Osteocyte (in vitro differentiated cells): ENCODE results near the gene SLC27A1. TPM values are rescaled to one million over a fixed set of nuclear protein-coding genes. Genes with fewer than 3 reads are reported as not detected.

Experiments used
- DNase-seq: peaks from one replicate; pipeline ENCODE4 v3.0.0; 2021; ENCODE audit warnings: mixed read lengths; ENCODE audit not compliant: unreplicated experiment; ENCODE audit errors: extremely low spot score
- H3K27ac Mint-ChIP-seq: one replicate; pipeline ENCODE4 v1.8.0; 2021; ENCODE audit warnings: mild to moderate bottlenecking, mixed read lengths; ENCODE audit not compliant: unreplicated experiment
- H3K27me3 Mint-ChIP-seq: one replicate; pipeline ENCODE4 v1.8.0; 2021; ENCODE audit warnings: mixed read lengths; ENCODE audit not compliant: unreplicated experiment
- H3K36me3 Mint-ChIP-seq: one replicate; pipeline ENCODE4 v1.8.0; 2021; ENCODE audit warnings: mixed read lengths; ENCODE audit not compliant: unreplicated experiment
- H3K4me1 Mint-ChIP-seq: one replicate; pipeline ENCODE4 v1.8.0; 2021; ENCODE audit warnings: mixed read lengths; ENCODE audit not compliant: unreplicated experiment
- H3K4me3 Mint-ChIP-seq: one replicate; pipeline ENCODE4 v1.8.0; 2021; ENCODE audit warnings: mild to moderate bottlenecking, moderate library complexity, mixed read lengths; ENCODE audit not compliant: unreplicated experiment
- H3K9me3 Mint-ChIP-seq: one replicate; pipeline ENCODE4 v1.8.0; 2021; ENCODE audit warnings: mixed read lengths; ENCODE audit not compliant: unreplicated experiment
- CTCF ChIP-seq: fragments of 200-600 bp; sonication (generic); IDR thresholded peaks from 2 replicates; pipeline ENCODE4 v1.5.0; 2021; ENCODE audit warnings: antibody characterized with exemption, mild to moderate bottlenecking, moderate library complexity
- total RNA-seq: library from RNA; stranded (reverse); gene quantifications from 2 replicates; pipeline ENCODE4 v1.2.1, GENCODE V29; 2021

SLC27A1 gene
- total RNA-seq, 1 donor from 2014 or later: 12.5 TPM

DNA sequence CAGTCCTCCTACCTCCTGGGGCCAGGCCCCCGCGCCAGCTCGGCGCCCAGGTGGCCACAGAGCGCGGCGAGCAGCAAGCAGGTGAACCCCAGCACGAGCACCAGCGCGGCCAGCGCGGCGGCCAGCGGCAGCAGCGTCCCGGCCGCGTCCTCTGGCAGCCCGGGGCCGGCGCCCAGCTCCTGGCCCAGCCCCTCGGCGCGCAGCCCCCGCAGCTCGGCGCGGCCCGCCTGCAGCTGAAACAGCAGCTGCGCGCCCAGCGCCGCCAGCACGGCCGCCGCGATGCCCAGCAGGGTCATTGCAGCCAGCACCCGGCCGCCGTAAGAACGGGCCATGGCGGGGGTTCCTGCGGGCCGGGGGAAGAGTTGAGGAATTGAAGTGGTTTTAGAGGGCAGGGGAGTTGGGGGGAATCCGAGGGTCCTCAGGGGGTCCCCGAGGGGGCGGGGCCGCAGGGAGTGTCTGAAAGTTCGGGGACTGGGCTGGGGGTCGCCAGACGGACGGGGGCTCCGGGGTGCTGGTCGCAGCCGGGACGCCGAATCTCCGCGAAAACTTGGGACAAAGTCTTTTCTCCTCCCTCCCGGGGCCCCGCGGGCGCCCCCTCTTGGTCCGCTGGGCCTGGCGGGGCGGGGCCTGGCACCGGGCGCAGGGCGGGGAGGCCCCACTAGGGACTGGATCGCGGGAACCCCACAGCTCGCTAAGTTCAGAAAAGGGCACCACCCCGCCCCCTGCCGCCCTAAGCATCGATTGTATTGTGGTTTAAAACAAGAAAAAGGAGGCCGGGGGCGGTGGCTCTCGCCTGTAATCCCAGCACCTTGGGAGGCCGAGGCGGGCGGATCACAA lies 22.0 kb upstream of the SLC27A1 start, which contains the start of gene TMEM221:
TSS of gene TMEM221 (minus strand) at position 538 of the 837 bp plus-strand sequence. CDS start at position 332, 206 bp downstream.
- peaks cover 17% of the 10 kb centered on the region for H3K27me3 Mint-ChIP-seq
- peak within 1 kb of the TSS; percentile 68 for H3K4me3 Mint-ChIP-seq
- no peak for DNase-seq
- H3K36me3 Mint-ChIP-seq: no peaks in the 10 kb centered on the region
- H3K9me3 Mint-ChIP-seq: no peaks in the 10 kb centered on the region
- no peak within 1 kb of the TSS for H3K27ac Mint-ChIP-seq
- TF ChIP-seq CTCF: peak; percentile 71
- H3K4me1 Mint-ChIP-seq: peaks cover 4% of the 10 kb centered on the region

- Mint-ChIP-seq H3K36me3 (no peaks in the 10 kb centered on the region), H3K27me3 (peaks cover 29% of the 10 kb centered on the region), H3K4me1 (peaks cover 10% of the 10 kb centered on the region), H3K4me3 (no peak overlapping the region), H3K9me3 (no peaks in the 10 kb centered on the region), H3K27ac (no peak overlapping the region)
- DNase-seq: no peak
- no peak for TF ChIP-seq CTCF
Observed at GRCh38 chr19:17450264-17451075, 19.9 kb upstream of the SLC27A1 start.

DNA sequence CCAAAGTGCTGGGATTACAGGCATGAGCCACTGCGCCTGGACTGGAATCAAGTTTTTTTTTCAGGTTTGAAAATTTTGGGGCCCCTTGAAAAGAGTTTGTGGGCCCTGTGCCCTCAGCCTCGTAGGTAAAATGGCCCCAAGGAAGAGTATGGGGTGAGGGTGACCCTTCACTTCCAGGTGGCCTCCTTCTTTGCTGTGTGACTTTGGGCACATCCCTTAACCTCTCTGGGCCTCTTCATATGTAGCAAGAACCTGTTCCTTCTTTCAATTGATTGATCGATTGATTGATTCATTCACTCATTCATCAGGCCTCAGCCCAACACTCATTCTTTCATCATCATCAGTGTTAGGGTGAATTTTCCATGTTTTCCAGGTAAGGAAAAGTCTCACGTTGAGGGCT lies 18.5 kb upstream of the SLC27A1 start:
- no peak overlapping the region for H3K27ac Mint-ChIP-seq
- no peak overlapping the region for H3K4me3 Mint-ChIP-seq
- H3K27me3 Mint-ChIP-seq: peaks cover 34% of the 10 kb centered on the region
- no peak for DNase-seq
- H3K4me1 Mint-ChIP-seq: peaks cover 10% of the 10 kb centered on the region
- no peak for TF ChIP-seq CTCF
- H3K9me3 Mint-ChIP-seq: no peaks in the 10 kb centered on the region
- no peaks in the 10 kb centered on the region for H3K36me3 Mint-ChIP-seq

DNA sequence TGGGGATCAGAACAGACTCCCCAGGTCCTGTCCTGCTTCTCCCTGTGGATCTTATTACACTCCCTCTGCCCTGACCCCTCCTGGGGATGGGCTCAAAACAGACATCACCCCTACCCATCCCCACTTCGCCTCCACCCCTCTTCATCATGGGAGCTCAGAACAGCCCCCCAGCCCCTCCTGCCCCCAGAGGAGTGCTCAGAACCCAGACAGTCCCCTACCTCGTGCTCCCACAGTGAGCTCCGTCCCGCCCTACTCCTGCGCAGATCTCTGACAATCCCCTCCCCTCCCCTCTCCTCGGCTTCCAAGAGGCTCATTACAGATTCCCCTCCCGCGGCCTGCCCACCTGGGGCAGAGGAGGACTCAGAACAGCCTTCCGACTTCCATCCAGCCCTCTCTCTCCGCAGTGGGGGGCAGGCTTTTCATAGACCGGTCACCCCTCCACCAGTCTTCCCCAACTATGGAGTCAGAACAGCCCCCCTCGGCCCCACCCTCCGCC lies 15.7 kb upstream of the SLC27A1 start:
- peaks cover 32% of the 10 kb centered on the region for H3K27me3 Mint-ChIP-seq
- peaks cover 11% of the 10 kb centered on the region for H3K4me1 Mint-ChIP-seq
- no peak for DNase-seq
- TF ChIP-seq CTCF: no peak
- no peaks in the 10 kb centered on the region for H3K9me3 Mint-ChIP-seq
- H3K36me3 Mint-ChIP-seq: no peaks in the 10 kb centered on the region
- no peak overlapping the region for H3K27ac Mint-ChIP-seq
- no peak overlapping the region for H3K4me3 Mint-ChIP-seq
